Calu3 (cell line): ENCODE measurements around the gene SCAF11. TPM values are rescaled to one million over a fixed set of nuclear protein-coding genes. Genes with fewer than 3 reads are reported as not detected.

Experiments used
- BruUV-seq: library from RNA; stranded (reverse); fragments of 400-500 nt; replicated peaks from 2 replicates; lab custom pipeline; 2021; lab: Mats Ljungman, UMichigan
- CTCF ChIA-PET: fragments of 300-600 bp; sonication (Branson Sonifier 250); formaldehyde crosslinking; loops from one replicate; lab custom pipeline; 2022; ENCODE audit warnings: antibody characterized with exemption; lab: Charles Lee
- DNase-seq: peaks from one replicate; pipeline ENCODE4 v3.0.0; 2022
- H3K27ac Mint-ChIP-seq: one replicate; pipeline ENCODE4 v1.8.0; 2022; ENCODE audit warnings: mixed read lengths; ENCODE audit not compliant: unreplicated experiment
- H3K27me3 Mint-ChIP-seq: one replicate; pipeline ENCODE4 v1.8.0; 2022; ENCODE audit warnings: mixed read lengths; ENCODE audit not compliant: unreplicated experiment
- H3K36me3 Mint-ChIP-seq: one replicate; pipeline ENCODE4 v1.8.0; 2022; ENCODE audit warnings: mild to moderate bottlenecking, moderate library complexity, mixed read lengths; ENCODE audit not compliant: insufficient read depth, unreplicated experiment
- H3K4me1 Mint-ChIP-seq: one replicate; pipeline ENCODE4 v1.8.0; 2022; ENCODE audit warnings: mild to moderate bottlenecking, low read depth, mixed read lengths; ENCODE audit not compliant: unreplicated experiment
- H3K4me3 Mint-ChIP-seq: one replicate; pipeline ENCODE4 v1.8.0; 2022; ENCODE audit warnings: mild to moderate bottlenecking, low read depth, moderate library complexity, mixed read lengths; ENCODE audit not compliant: unreplicated experiment
- H3K9me3 Mint-ChIP-seq: one replicate; pipeline ENCODE4 v1.8.0; 2022; ENCODE audit warnings: low read depth, mixed read lengths; ENCODE audit not compliant: unreplicated experiment
- CTCF ChIP-seq: fragments of 200-600 bp; IDR thresholded peaks from one replicate; pipeline ENCODE4 v1.8.0; 2022; ENCODE audit warnings: antibody characterized with exemption; ENCODE audit not compliant: unreplicated experiment
- intact Hi-C: fragments of 100-400 bp; cut with micrococcal nuclease; formaldehyde crosslinking; loops from one replicate; pipeline ENCODE4 v1.10.0; 2022; ENCODE audit not compliant: unreplicated experiment
- total RNA-seq: library from RNA; stranded (reverse); gene quantifications from 2 replicates; pipeline ENCODE4 v1.2.3, GENCODE V29; 2022

The SCAF11 gene
- total RNA-seq, 1 experiment from 2014 or later, result 78.8 TPM

- Mint-ChIP-seq H3K4me3 (no peak overlapping the region), H3K27me3 (no peaks in the 10 kb centered on the region), H3K27ac (peak overlapping the region; percentile 12), H3K9me3 (no peaks in the 10 kb centered on the region), H3K4me1 (peaks cover 11% of the 10 kb centered on the region), H3K36me3 (peaks cover 4% of the 10 kb centered on the region)
- no peak for TF ChIP-seq CTCF
- BruUV-seq, result no TSS peak
- intact Hi-C loops, result no loop called here
- CTCF ChIA-PET, result no interaction called here
- DNase-seq, result no peak
Observed at GRCh38 chr12:45973526-45973925, 16.8 kb downstream of the SCAF11 start.

GRCh38 chr12:45970391-45970790, 20.0 kb downstream of the SCAF11 start:
- no TSS peak for BruUV-seq
- Mint-ChIP-seq H3K9me3 (no peaks in the 10 kb centered on the region), H3K4me3 (no peak overlapping the region), H3K36me3 (peaks cover 2% of the 10 kb centered on the region), H3K4me1 (peaks cover 20% of the 10 kb centered on the region), H3K27ac (no peak overlapping the region), H3K27me3 (no peaks in the 10 kb centered on the region)
- no peak for DNase-seq
- CTCF ChIA-PET, result no interaction called here
- intact Hi-C loops, result no loop called here
- TF ChIP-seq CTCF, result no peak

GRCh38 chr12:45969084-45969483, 21.3 kb downstream of the SCAF11 start:
- BruUV-seq, result no TSS peak
- no peak overlapping the region for H3K27ac Mint-ChIP-seq
- no peak for TF ChIP-seq CTCF
- intact Hi-C loops, result no loop called here
- no peak overlapping the region for H3K4me3 Mint-ChIP-seq
- peaks cover 26% of the 10 kb centered on the region for H3K4me1 Mint-ChIP-seq
- CTCF ChIA-PET, result no interaction called here
- peaks cover 6% of the 10 kb centered on the region for H3K9me3 Mint-ChIP-seq
- peaks cover 6% of the 10 kb centered on the region for H3K36me3 Mint-ChIP-seq
- H3K27me3 Mint-ChIP-seq, result no peaks in the 10 kb centered on the region
- DNase-seq, result no peak

- no peak for TF ChIP-seq CTCF
- H3K9me3 Mint-ChIP-seq, result peaks cover 6% of the 10 kb centered on the region
- H3K4me1 Mint-ChIP-seq, result peaks cover 15% of the 10 kb centered on the region
- H3K27ac Mint-ChIP-seq, result no peak overlapping the region
- CTCF ChIA-PET, result no interaction called here
- intact Hi-C loops, result no loop called here
- DNase-seq, result no peak
- peaks cover 11% of the 10 kb centered on the region for H3K36me3 Mint-ChIP-seq
- no peaks in the 10 kb centered on the region for H3K27me3 Mint-ChIP-seq
- H3K4me3 Mint-ChIP-seq, result no peak overlapping the region
- no TSS peak for BruUV-seq
Observed at GRCh38 chr12:45966486-45966885, 23.9 kb downstream of the SCAF11 start.
